T-helper 2 cell treated with Interferon-gamma antibody and Interleukin-4, amounts not matched to agents 5 μg/mL and 100 μg/mL, for 36 hours (primary cell): ENCODE results near the gene VOPP1.

Experiments
- DNase-seq: peaks from one replicate; pipeline ENCODE4 v3.0.0; 2021; ENCODE audit warnings: low spot score
- H3K27ac Mint-ChIP-seq: one replicate; pipeline ENCODE4 v1.8.0; 2021; ENCODE audit warnings: mild to moderate bottlenecking, mixed read lengths
- H3K27me3 Mint-ChIP-seq: one replicate; pipeline ENCODE4 v1.8.0; 2021; ENCODE audit warnings: low read depth, mixed read lengths
- H3K36me3 Mint-ChIP-seq: one replicate; pipeline ENCODE4 v1.8.0; 2021; ENCODE audit warnings: low read depth, mixed read lengths
- H3K4me1 Mint-ChIP-seq: one replicate; pipeline ENCODE4 v1.8.0; 2021; ENCODE audit warnings: low read depth, mixed read lengths
- H3K4me3 Mint-ChIP-seq: one replicate; pipeline ENCODE4 v1.8.0; 2022; ENCODE audit warnings: mild to moderate bottlenecking, moderate library complexity, mixed read lengths
- H3K9me3 Mint-ChIP-seq: one replicate; pipeline ENCODE4 v1.8.0; 2021; ENCODE audit warnings: mixed read lengths

The VOPP1 gene

DNA sequence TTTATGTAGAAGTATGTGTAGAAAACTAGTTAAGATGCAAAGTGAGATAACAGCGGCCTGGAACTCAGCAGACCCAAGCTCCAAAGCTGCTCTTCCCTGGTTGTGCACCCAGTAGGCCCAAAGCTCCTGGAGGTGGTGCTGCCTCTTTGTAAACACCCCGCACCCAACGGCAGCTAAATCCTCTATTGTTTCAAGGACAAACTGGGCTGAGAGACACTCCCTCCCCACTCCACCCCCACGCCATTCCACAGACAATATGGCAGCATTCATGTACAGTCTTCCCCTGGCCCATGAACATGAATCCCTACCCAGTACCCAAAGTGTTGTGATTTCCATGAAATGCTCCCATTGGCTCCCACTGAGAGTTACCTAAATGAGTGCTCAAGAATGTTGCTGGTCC is 73.5 kb downstream of the VOPP1 start:
- Mint-ChIP-seq H3K27me3 (no peaks in the 10 kb centered on the region), H3K27ac (peak overlapping the region; percentile 15), H3K4me1 (peaks cover 4% of the 10 kb centered on the region), H3K4me3 (no peak overlapping the region), H3K9me3 (no peaks in the 10 kb centered on the region), H3K36me3 (peaks cover 13% of the 10 kb centered on the region)
- DNase-seq: no peak

DNA sequence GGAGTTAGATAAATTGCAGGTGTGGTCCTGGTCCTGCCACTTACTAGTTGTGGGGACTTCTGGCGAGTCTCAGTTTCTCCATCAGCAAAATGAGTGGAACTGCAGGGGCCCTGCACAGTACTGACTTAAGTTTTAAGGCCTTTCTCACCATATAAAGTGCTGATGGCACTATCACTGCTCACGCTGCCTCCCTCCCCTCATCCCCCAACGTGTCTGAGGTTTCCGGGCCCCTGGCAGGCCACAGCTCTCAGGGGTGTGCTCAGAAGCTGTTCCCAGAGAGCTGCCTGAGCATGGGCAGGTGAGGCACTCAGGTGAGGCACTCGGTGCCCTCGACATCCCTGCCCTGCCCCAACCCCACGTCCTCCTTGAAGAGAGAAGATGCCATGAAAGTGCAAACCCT is 74.2 kb downstream of the VOPP1 start:
- Mint-ChIP-seq H3K4me1 (peaks cover 4% of the 10 kb centered on the region), H3K4me3 (no peak overlapping the region), H3K9me3 (no peaks in the 10 kb centered on the region), H3K36me3 (peaks cover 13% of the 10 kb centered on the region), H3K27me3 (no peaks in the 10 kb centered on the region), H3K27ac (peak overlapping the region; percentile 5)
- no peak for DNase-seq

DNA sequence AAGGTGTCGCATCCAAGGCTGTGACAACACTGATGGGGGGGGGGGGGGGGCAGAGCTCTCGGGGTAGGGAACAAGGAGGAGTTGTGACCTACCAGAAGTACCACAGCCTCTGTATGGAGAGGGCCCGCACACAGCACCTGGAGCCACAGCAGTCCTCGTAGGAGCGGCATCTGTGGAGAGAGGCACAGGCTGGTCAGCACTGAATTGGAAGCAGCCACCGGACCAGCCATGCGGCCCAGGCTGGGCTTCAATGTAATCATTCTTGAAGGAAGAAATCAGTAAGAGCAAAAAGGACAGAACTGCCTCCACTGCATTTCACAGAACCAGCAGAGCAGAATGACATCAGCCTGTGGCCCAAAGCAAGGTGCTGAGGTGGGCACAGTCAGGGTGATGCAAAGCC is 74.8 kb downstream of the VOPP1 start:
- Mint-ChIP-seq H3K27ac (no peak overlapping the region), H3K4me1 (peaks cover 4% of the 10 kb centered on the region), H3K9me3 (no peaks in the 10 kb centered on the region), H3K36me3 (peaks cover 15% of the 10 kb centered on the region), H3K4me3 (no peak overlapping the region), H3K27me3 (no peaks in the 10 kb centered on the region)
- no peak for DNase-seq

DNA sequence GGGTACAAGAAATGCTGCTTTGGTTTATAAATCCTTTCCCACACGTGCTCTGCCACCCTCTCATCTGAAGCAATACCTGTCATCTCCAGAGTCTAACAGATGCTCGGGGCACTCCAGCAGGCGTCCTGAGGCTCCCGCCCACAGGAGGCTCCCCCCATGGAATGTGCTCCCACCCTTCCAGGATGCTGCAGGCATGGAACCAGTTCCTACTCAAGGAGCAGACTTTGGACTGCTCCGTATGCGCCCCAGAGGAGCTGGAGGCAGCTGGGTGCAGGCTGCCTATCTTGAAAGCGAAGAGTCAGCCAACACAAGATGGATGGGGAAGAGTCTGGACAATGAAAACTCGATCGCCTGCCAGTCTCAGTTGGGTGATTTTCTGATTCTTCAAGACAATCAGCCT is 75.4 kb downstream of the VOPP1 start:
- H3K9me3 Mint-ChIP-seq: no peaks in the 10 kb centered on the region
- no peaks in the 10 kb centered on the region for H3K27me3 Mint-ChIP-seq

DNA sequence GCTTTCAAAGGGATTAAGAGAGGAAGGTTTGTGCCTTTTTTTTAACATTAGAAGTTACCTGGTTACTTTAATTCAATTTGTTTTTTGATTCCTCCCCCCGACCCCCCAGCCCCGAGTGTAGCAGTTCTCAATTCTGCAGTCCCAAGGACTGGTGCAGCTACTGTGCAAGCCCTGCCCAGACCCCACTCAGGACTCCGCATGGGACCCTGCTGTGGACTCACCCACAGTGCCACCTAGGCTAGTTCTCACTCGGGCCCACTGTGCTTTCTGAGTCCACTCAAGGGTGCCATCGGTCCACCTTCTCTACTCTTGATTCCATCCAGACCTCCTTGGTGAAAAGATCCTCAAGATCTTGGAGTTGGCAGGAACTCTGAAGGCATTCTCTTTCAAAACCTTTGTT is 77.4 kb downstream of the VOPP1 start:
- Mint-ChIP-seq H3K27me3 (no peaks in the 10 kb centered on the region), H3K27ac (no peak overlapping the region), H3K9me3 (no peaks in the 10 kb centered on the region), H3K36me3 (peaks cover 25% of the 10 kb centered on the region), H3K4me3 (no peak overlapping the region), H3K4me1 (peaks cover 4% of the 10 kb centered on the region)
- no peak for DNase-seq

More for the DNA sequence above, 75.4 kb downstream of the VOPP1 start:
- H3K36me3 Mint-ChIP-seq: peaks cover 16% of the 10 kb centered on the region
- peaks cover 4% of the 10 kb centered on the region for H3K4me1 Mint-ChIP-seq
- DNase-seq: no peak
- no peak overlapping the region for H3K27ac Mint-ChIP-seq
- H3K4me3 Mint-ChIP-seq: no peak overlapping the region

DNA sequence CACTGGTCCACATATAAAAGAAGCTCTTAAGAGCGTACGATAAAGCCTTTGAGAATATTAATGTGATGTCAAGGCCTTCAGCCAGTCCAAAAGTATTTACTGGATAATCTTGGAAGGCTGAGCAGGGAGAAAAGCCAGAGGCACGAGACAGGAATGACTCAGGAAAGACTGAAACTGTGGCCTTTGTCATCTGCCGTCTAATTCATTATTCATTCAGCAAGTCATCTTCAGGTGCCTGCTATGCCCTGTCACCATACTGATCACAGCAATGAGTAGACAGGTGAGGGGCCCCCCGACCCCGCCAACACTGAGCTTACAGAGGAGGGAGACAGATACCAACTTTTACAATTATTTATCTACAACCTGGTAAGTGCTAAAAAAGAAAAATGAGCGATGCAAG is 78.9 kb downstream of the VOPP1 start:
- peaks cover 6% of the 10 kb centered on the region for H3K4me1 Mint-ChIP-seq
- no peaks in the 10 kb centered on the region for H3K9me3 Mint-ChIP-seq
- no peak for DNase-seq
- no peak overlapping the region for H3K4me3 Mint-ChIP-seq
- H3K27ac Mint-ChIP-seq: no peak overlapping the region
- peaks cover 30% of the 10 kb centered on the region for H3K36me3 Mint-ChIP-seq
- no peaks in the 10 kb centered on the region for H3K27me3 Mint-ChIP-seq

DNA sequence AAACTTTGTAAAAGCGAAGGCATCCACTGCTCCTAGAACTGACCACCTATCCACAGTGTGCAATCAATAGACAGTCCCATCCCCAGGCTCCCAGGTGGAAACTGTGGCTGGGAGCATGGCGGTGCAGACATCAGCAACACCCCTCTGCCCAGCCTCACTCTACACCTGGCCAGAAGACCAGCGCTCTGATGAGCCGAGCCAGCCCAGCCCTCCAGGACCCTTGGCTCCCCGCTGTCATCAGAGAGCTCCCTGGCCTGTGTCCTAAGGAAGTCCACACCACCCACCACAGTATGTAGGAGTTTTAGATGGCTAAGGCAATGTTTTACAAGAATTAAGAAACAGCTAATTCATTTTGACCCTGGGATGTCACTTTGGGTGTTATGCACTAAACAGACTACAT is 81.0 kb downstream of the VOPP1 start:
- peaks cover 32% of the 10 kb centered on the region for H3K36me3 Mint-ChIP-seq
- no peaks in the 10 kb centered on the region for H3K9me3 Mint-ChIP-seq
- no peak overlapping the region for H3K4me3 Mint-ChIP-seq
- peaks cover 7% of the 10 kb centered on the region for H3K4me1 Mint-ChIP-seq
- DNase-seq: no peak
- H3K27ac Mint-ChIP-seq: no peak overlapping the region
- no peaks in the 10 kb centered on the region for H3K27me3 Mint-ChIP-seq

DNA sequence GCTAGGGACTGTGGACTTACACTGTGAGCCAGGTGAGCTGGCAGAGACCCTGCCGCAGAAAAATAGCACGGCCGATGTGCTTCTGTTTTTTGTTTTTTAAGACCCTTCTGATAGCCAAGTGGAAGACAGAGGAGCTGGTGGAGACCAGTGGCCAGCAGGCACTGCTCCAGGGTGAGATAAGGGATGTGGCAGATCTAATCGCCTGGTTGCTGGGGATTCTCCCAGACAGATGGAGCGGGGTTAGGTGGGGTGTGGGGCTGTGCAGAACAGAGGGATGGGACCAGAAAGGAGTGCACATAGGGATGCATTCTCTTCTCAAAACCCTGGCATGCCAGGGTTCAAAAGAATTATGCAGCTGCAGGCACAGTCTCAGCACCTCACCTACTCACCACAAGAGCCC is 82.2 kb downstream of the VOPP1 start:
- Mint-ChIP-seq H3K9me3 (no peaks in the 10 kb centered on the region), H3K4me1 (peaks cover 7% of the 10 kb centered on the region), H3K27me3 (no peaks in the 10 kb centered on the region), H3K27ac (no peak overlapping the region), H3K4me3 (no peak overlapping the region), H3K36me3 (peaks cover 29% of the 10 kb centered on the region)
- no peak for DNase-seq

DNA sequence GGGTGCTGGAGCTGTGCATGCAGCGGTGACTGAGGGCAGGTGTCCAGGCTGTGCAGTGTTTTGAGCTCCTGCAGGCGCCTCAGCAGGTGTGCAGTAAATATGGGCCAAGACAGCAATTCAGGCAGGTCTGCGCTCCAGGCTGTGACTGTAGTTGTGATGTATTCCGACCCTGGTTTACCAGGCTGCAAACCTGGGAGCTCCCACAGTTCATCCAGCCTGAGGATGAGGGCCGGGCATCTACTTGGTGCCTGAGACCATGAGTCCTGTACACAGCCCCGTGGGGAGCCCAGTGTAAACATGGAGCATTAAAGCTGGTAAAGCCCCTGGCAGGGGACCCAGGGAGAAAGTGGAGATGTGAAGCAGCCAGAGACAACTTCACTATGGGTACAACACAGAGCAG is 82.8 kb downstream of the VOPP1 start:
- peak overlapping the region; percentile 2 for H3K27ac Mint-ChIP-seq
- no peak overlapping the region for H3K4me3 Mint-ChIP-seq
- no peak for DNase-seq
- no peaks in the 10 kb centered on the region for H3K27me3 Mint-ChIP-seq
- H3K36me3 Mint-ChIP-seq: peaks cover 26% of the 10 kb centered on the region
- H3K4me1 Mint-ChIP-seq: peaks cover 10% of the 10 kb centered on the region
- no peaks in the 10 kb centered on the region for H3K9me3 Mint-ChIP-seq

DNA sequence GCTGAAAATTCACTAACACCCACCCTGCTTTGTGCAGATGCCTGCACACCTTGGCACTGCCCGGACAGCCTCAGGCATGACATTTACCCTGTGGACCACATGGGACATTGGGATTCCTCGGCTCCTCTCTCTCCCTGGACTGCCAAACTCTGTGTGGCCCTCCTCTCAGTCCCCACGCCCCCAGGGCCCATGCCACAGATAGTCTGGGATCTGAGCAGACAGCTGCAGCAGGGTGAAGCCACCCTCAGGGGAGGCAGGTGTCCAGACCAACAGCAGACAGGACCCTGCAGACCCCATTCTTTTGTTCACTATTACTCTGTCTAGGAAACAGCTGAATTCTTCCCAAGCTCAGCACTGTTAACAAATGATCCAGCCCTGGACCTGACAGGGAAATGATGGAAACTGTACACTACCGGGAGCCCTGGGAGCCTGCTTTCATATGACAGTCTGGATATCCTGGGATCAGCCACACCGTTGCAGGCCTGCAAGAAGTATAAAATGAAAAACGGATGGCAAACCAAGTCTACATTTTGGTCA is 83.4 kb downstream of the VOPP1 start:
- no peak overlapping the region for H3K4me3 Mint-ChIP-seq
- H3K9me3 Mint-ChIP-seq: no peaks in the 10 kb centered on the region
- peak overlapping the region; percentile 35 for H3K27ac Mint-ChIP-seq
- no peak for DNase-seq
- no peaks in the 10 kb centered on the region for H3K27me3 Mint-ChIP-seq
- H3K4me1 Mint-ChIP-seq: peaks cover 17% of the 10 kb centered on the region
- H3K36me3 Mint-ChIP-seq: peaks cover 31% of the 10 kb centered on the region

DNA sequence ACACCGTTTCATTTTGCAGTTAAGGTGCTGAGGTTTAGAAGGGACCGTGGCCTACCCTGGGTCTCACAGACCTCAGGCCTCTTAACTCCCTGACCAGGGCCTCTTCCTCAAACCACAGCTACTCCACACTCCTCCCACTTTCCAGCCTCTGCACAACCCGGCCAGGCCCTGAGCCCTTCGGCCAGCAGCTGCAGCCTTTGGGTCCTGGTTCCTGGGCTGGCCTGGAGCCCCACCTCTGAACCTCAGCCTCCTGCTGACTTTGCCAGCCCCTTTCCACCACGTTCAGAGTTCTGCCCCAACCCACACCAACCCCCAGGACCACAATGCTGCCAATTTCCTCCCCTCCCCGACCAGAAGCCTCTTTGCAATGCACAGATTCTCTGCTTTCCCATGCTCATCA is 84.1 kb downstream of the VOPP1 start:
- Mint-ChIP-seq H3K27ac (peak overlapping the region; percentile 32), H3K36me3 (peaks cover 32% of the 10 kb centered on the region), H3K4me3 (no peak overlapping the region), H3K27me3 (no peaks in the 10 kb centered on the region), H3K9me3 (no peaks in the 10 kb centered on the region), H3K4me1 (peaks cover 19% of the 10 kb centered on the region)
- no peak for DNase-seq

DNA sequence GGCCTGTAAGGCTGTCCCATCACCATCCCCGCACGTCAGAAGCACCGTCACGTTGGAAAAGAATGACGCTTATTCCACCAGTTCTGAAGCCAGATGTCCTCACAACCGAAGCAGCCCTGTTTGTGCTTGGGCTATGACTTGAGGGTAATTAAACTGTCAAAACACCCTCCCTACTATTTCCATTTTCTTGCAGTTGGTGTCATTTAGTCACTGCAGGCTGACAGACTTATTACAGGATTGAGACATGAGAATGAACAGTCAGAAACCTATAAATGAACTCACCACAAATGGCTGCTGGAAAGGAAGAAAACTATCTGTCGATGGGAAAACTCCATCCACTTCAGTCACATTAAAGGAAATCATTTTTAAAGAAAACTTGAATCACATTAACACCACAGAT is 85.3 kb downstream of the VOPP1 start:
- no peak for DNase-seq
- H3K36me3 Mint-ChIP-seq: peaks cover 29% of the 10 kb centered on the region
- H3K27ac Mint-ChIP-seq: no peak overlapping the region
- H3K4me3 Mint-ChIP-seq: no peak overlapping the region
- no peaks in the 10 kb centered on the region for H3K9me3 Mint-ChIP-seq
- no peaks in the 10 kb centered on the region for H3K27me3 Mint-ChIP-seq
- H3K4me1 Mint-ChIP-seq: peaks cover 23% of the 10 kb centered on the region

DNA sequence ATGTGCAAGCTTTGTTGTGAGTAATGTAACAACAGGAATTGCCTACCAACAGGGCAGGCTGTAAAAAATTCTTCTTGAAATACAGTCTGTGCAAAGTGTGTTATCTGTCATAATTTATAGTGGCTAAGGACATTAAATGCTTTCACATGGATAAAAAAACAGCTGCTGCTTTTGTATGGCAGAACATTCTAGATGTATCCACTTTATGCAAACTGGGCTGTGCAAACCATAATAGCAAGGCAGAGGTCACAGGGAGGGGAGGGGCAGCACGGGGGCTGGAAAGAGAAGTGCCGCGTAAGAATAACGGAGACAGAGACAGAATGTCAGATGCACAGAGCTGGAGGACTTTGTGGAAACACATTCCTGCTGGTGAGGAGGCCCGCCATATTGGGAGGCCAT is 86.1 kb downstream of the VOPP1 start:
- Mint-ChIP-seq H3K36me3 (peaks cover 23% of the 10 kb centered on the region), H3K4me3 (no peak overlapping the region), H3K4me1 (peaks cover 23% of the 10 kb centered on the region), H3K27ac (no peak overlapping the region), H3K27me3 (no peaks in the 10 kb centered on the region), H3K9me3 (no peaks in the 10 kb centered on the region)
- no peak for DNase-seq

DNA sequence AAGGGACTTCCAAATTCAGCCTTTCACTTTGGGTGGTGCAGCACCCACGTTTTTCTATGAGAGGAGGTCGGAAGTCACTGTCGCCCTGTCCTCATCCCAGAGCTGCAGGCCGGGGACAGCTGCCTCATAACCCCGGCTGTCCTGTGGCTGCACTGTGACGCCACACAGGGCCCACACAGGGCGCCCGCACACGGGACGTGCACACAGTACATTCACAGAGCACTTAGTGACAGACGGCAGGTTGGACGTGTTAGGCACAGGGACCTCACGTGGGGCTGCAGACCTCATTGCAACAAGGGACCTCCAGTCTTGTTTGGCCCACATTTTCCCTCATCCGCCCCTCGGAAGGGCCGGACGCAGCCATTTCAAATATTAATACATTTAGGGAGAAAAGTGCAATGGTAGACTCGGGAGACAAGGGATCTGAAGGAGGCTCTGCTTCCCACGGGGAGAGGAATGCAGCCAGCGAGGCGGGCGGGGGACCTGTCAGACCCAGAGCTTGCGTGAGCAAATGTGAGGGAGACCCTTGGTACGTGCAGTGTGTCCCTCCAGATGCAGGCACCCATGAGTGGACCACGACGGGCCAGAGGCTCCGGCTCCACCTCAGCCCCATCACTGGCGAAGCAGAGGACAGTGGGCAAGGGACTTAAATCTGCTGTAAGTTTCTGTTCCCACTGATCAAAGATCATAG is 86.7 kb downstream of the VOPP1 start:
- peaks cover 24% of the 10 kb centered on the region for H3K36me3 Mint-ChIP-seq
- no peak overlapping the region for H3K27ac Mint-ChIP-seq
- DNase-seq: no peak
- H3K9me3 Mint-ChIP-seq: no peaks in the 10 kb centered on the region
- H3K4me3 Mint-ChIP-seq: no peak overlapping the region
- H3K27me3 Mint-ChIP-seq: no peaks in the 10 kb centered on the region
- H3K4me1 Mint-ChIP-seq: peaks cover 26% of the 10 kb centered on the region

DNA sequence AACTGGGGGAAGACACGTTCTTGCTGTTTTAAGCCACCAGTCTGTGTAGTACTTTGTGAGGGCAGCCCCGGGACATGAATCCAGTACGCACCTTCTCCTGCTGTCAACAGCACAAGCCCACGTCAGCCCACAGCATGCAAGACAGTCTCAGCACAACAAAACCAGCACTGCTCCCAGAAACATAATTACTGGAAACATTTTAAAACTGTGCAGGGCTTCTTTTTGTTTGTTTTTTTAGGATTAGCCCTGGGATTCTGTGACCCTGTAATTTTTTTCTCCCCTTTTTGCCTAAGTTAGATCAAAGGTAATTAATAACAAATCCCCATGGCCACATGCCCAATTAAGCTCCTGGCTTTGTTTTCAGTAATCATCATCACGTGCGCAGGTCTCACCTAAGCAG is 87.5 kb downstream of the VOPP1 start:
- Mint-ChIP-seq H3K27ac (peak overlapping the region; percentile 15), H3K36me3 (peaks cover 26% of the 10 kb centered on the region), H3K27me3 (no peaks in the 10 kb centered on the region), H3K9me3 (no peaks in the 10 kb centered on the region), H3K4me3 (no peak overlapping the region), H3K4me1 (peaks cover 26% of the 10 kb centered on the region)
- DNase-seq: no peak
